Lung (tissue), 12 donors: Measurements from ENCODE around the gene INPP5E. TPM values are rescaled to one million over a fixed set of nuclear protein-coding genes. Genes with fewer than 3 reads are reported as not detected.

Experiments
- ATAC-seq: fragments of 200-7000 bp; cut with Tn5 transposase; one replicate; pipeline ENCODE4 v1.9.1; 2020; ENCODE audit warnings: moderate number of reproducible peaks; ENCODE audit not compliant: insufficient read depth, low FRiP score
- DNase-seq, 3 donors: peaks; one replicate each; pipeline ENCODE4 v3.0.0-alpha.2; 2013 to 2017
- H3K27ac ChIP-seq, 2 donors: one replicate each; pipeline ENCODE4 v1.5.1; 2013; ENCODE audit warnings: mild to moderate bottlenecking in 2 of 2, moderate library complexity in 2 of 2, control low read depth in 1 of 2, inconsistent platforms in 1 of 2, low read depth in 1 of 2, low read length in 1 of 2
- H3K27me3 ChIP-seq, 3 donors: one replicate each; pipeline ENCODE4 v1.5.1; 2013; ENCODE audit warnings: low read length in 2 of 3; ENCODE audit not compliant: control insufficient read depth in 3 of 3, insufficient read depth in 3 of 3
- H3K36me3 ChIP-seq, 4 donors: one replicate each; pipeline ENCODE4 v1.5.1; 2013; ENCODE audit warnings: low read length in 4 of 4, mild to moderate bottlenecking in 1 of 4, moderate library complexity in 1 of 4; ENCODE audit not compliant: control insufficient read depth in 4 of 4, insufficient read depth in 4 of 4
- H3K4me1 ChIP-seq, 5 donors: one replicate each; pipeline ENCODE4 v1.5.1; 2013; ENCODE audit warnings: low read length in 5 of 5, mild to moderate bottlenecking in 2 of 5, moderate library complexity in 1 of 5; ENCODE audit not compliant: control insufficient read depth in 5 of 5, insufficient read depth in 5 of 5
- H3K4me3 ChIP-seq: one replicate; pipeline ENCODE4 v1.5.1; 2013; ENCODE audit warnings: mild to moderate bottlenecking, control low read depth, moderate library complexity
- H3K9ac ChIP-seq, 2 donors: one replicate each; pipeline ENCODE4 v1.5.1; 2013; ENCODE audit warnings: low read length in 2 of 2, control low read depth in 1 of 2; ENCODE audit not compliant: insufficient read depth in 1 of 2
- H3K9me3 ChIP-seq, 4 donors: one replicate each; pipeline ENCODE4 v1.5.1; 2013; ENCODE audit warnings: low read length in 3 of 4, mild to moderate bottlenecking in 1 of 4, moderate library complexity in 1 of 4; ENCODE audit not compliant: control insufficient read depth in 4 of 4, insufficient read depth in 3 of 4
- WGBS, 2 donors: extraction: QIAGEN DNeasy Blood & Tissue Kit; methylation state at CpG; one replicate each; pipeline ENCODE4 v1.1.7; 2013; 5-methylcytosine and 5-hydroxymethylcytosine counted together
- polyA plus RNA-seq, 2 donors: library from polyadenylated mRNA; stranded (reverse); fragments of 200-250 nt; gene quantifications; one replicate each; pipeline ENCODE4 v1.2.1, GENCODE V29; 2013
- total RNA-seq, 2 donors: library from RNA; depleted of rRNA in 1 of 2; stranded (reverse); fragments of >200 nt in 1 of 2; gene quantifications; one replicate each; pipeline ENCODE4 v1.2.1, GENCODE V29; 2014 to 2021
- TF ChIP-seq, protein P1 (sequence below): IDR thresholded peaks from 2 replicates; pipeline ENCODE4 v1.5.1; 2012; ENCODE audit warnings: mild to moderate bottlenecking; ENCODE audit errors: control extremely low read depth, extremely low read depth
- donor health status: control.
- donor health status: control.
- donor health status: Bipolar disorder and iron deficiency.
- donor health status: healthy.
- donor health status: DM: yes; HTN: yes; CAD: no.

INPP5E gene
- total and polyA plus RNA-seq, 4 donors = 7.2 to 18.4 (median 8.6) TPM

- no peaks in the 10 kb centered on the region for H3K9me3 ChIP-seq
- 95 to 98% methylated on average over 10 to 11 of the region's 11 CpGs for WGBS, 2 donors
- DNase-seq = no peak
These were observed 60.2 kb downstream of the INPP5E start for GRCh38 chr9:136379401-136379800.

GRCh38 chr9:136379003-136379287 lies 60.7 kb downstream of the INPP5E start:
- H3K36me3 ChIP-seq = peaks cover 0 to 58% (median 7%) of the 10 kb centered on the region in 4 donors

More at GRCh38 chr9:136379401-136379800, 60.2 kb downstream of the INPP5E start:
- H3K36me3 ChIP-seq = peaks cover 3 to 62% (median 9%) of the 10 kb centered on the region in 4 donors
- H3K4me3 ChIP-seq = no peak overlapping the region
- TF ChIP-seq, protein P1, sequence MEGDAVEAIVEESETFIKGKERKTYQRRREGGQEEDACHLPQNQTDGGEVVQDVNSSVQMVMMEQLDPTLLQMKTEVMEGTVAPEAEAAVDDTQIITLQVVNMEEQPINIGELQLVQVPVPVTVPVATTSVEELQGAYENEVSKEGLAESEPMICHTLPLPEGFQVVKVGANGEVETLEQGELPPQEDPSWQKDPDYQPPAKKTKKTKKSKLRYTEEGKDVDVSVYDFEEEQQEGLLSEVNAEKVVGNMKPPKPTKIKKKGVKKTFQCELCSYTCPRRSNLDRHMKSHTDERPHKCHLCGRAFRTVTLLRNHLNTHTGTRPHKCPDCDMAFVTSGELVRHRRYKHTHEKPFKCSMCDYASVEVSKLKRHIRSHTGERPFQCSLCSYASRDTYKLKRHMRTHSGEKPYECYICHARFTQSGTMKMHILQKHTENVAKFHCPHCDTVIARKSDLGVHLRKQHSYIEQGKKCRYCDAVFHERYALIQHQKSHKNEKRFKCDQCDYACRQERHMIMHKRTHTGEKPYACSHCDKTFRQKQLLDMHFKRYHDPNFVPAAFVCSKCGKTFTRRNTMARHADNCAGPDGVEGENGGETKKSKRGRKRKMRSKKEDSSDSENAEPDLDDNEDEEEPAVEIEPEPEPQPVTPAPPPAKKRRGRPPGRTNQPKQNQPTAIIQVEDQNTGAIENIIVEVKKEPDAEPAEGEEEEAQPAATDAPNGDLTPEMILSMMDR = no peak
- no peak overlapping the region for H3K9ac ChIP-seq
- H3K27me3 ChIP-seq = no peaks in the 10 kb centered on the region
- H3K4me1 ChIP-seq = peaks cover 0 to 3% (median 0%) of the 10 kb centered on the region in 5 donors
- no peak overlapping the region for H3K27ac ChIP-seq
- no peak for ATAC-seq

More at GRCh38 chr9:136379003-136379287, 60.7 kb downstream of the INPP5E start:
- H3K4me3 ChIP-seq = no peak overlapping the region
- WGBS, 2 donors = 91 to 94% methylated on average over 12 to 18 of the region's 18 CpGs
- DNase-seq (no peak), ATAC-seq (no peak)
- no peak overlapping the region for H3K9ac ChIP-seq
- H3K4me1 ChIP-seq = peaks cover 0 to 3% (median 0%) of the 10 kb centered on the region in 5 donors
- H3K27me3 ChIP-seq = no peaks in the 10 kb centered on the region
- no peaks in the 10 kb centered on the region for H3K9me3 ChIP-seq
- H3K27ac ChIP-seq = no peak overlapping the region
- TF ChIP-seq, protein P1 = no peak

Other genes with a start within 250 kb of the INPP5E start
- gene LHX3, start 234.7 kb downstream of the INPP5E start, total RNA-seq = not detected
- not detected for gene LHX3, start 234.7 kb downstream of the INPP5E start, polyA plus RNA-seq
- 10 to 100 TPM; 10.4 to 12.2 TPM for gene QSOX2, start 194.0 kb downstream of the INPP5E start, total RNA-seq
- gene QSOX2, start 194.0 kb downstream of the INPP5E start, polyA plus RNA-seq = 10 to 100 TPM in 1 of 2 donors, 1 to 10 TPM in 1; 4.9 to 10.3 TPM
- gene CCDC187, start 135.8 kb downstream of the INPP5E start, total RNA-seq = 10 to 100 TPM; 11.4 to 16.8 TPM
- gene CCDC187, start 135.8 kb downstream of the INPP5E start, polyA plus RNA-seq = 1 to 10 TPM; 2.0 to 2.1 TPM
- gene GPSM1, start 112.3 kb downstream of the INPP5E start, total RNA-seq = 10 to 100 TPM; 28.5 to 41.6 TPM
- gene GPSM1, start 112.3 kb downstream of the INPP5E start, polyA plus RNA-seq = 10 to 100 TPM; 12.6 to 16.8 TPM
- 10 to 100 TPM in 1 of 2 donors, 1 to 10 TPM in 1; 7.7 to 34.3 TPM for gene DNLZ, start 76.1 kb downstream of the INPP5E start, total RNA-seq
- 10 to 100 TPM; 13.1 to 20.6 TPM for gene DNLZ, start 76.1 kb downstream of the INPP5E start, polyA plus RNA-seq
- gene CARD9, start 66.2 kb downstream of the INPP5E start, total RNA-seq = 10 to 100 TPM in 1 of 2 donors, 1 to 10 TPM in 1; 3.8 to 15.2 TPM
- gene CARD9, start 66.2 kb downstream of the INPP5E start, polyA plus RNA-seq = 10 to 100 TPM in 1 of 2 donors, 1 to 10 TPM in 1; 7.9 to 16.0 TPM
- 10 to 100 TPM; 12.3 to 12.4 TPM for gene SNAPC4, start 39.7 kb downstream of the INPP5E start, total RNA-seq
- 1 to 10 TPM; 6.8 to 7.3 TPM for gene SNAPC4, start 39.7 kb downstream of the INPP5E start, polyA plus RNA-seq
- gene ENTR1, start 29.2 kb downstream of the INPP5E start, total RNA-seq = 10 to 100 TPM; 25.5 to 48.4 TPM
- 10 to 100 TPM; 30.8 to 44.6 TPM for gene ENTR1, start 29.2 kb downstream of the INPP5E start, polyA plus RNA-seq
- gene PMPCA, start 29.2 kb downstream of the INPP5E start, total RNA-seq = 10 to 100 TPM; 26.5 to 44.0 TPM
- 10 to 100 TPM; 36.9 to 46.7 TPM for gene PMPCA, start 29.2 kb downstream of the INPP5E start, polyA plus RNA-seq
- 10 to 100 TPM; 44.3 to 78.8 TPM for gene SEC16A, start 43.2 kb upstream of the INPP5E start, total RNA-seq
- gene SEC16A, start 43.2 kb upstream of the INPP5E start, polyA plus RNA-seq = 10 to 100 TPM; 44.2 to 49.1 TPM
- gene NOTCH1, start 106.2 kb upstream of the INPP5E start, total RNA-seq = 100 to 1,000 TPM in 1 of 2 donors, 10 to 100 TPM in 1; 64.3 to 101 TPM
- 10 to 100 TPM; 23.9 to 24.7 TPM for gene NOTCH1, start 106.2 kb upstream of the INPP5E start, polyA plus RNA-seq
- gene EGFL7, start 223.1 kb upstream of the INPP5E start, total RNA-seq = 100 to 1,000 TPM; 128 to 177 TPM
- gene EGFL7, start 223.1 kb upstream of the INPP5E start, polyA plus RNA-seq = 100 to 1,000 TPM; 275 to 379 TPM
- 100 to 1,000 TPM in 1 of 2 donors, 10 to 100 TPM in 1; 81.7 to 184 TPM for gene AGPAT2, start 247.6 kb upstream of the INPP5E start, total RNA-seq
- 100 to 1,000 TPM; 169 to 277 TPM for gene AGPAT2, start 247.6 kb upstream of the INPP5E start, polyA plus RNA-seq